ENCODE measurements around the gene PLA2G4B.

PLA2G4B gene

GRCh38 chr15:41838400-41838897 lies at the start of gene PLA2G4B:
Gene PLA2G4B (plus strand): TSS chr15:41838847. CDS start chr15:41838914, 67 bp downstream.
- Histone ChIP-seq H3K4me3 (ENCODE audit: low read length) (no peak within 1 kb of the TSS), H3K9me3 (ENCODE audit: low read length) (no peaks in the 10 kb centered on the region), H3K36me3 (ENCODE audit: insufficient read depth, low read length) (peaks cover 29% of the 10 kb centered on the region), H3K4me1 (ENCODE audit: insufficient read depth, low read length) (no peaks in the 10 kb centered on the region), H3K27me3 (ENCODE audit: insufficient read depth, low read length) (no peaks in the 10 kb centered on the region), H2AFZ (ENCODE audit: low read depth, low read length) (no peak within 1 kb of the TSS)

- H3K27me3 ChIP-seq (ENCODE audit: insufficient read depth, low read length): no peaks in the 10 kb centered on the region
- no peaks in the 10 kb centered on the region for H3K9me3 ChIP-seq (ENCODE audit: low read length)
- H3K36me3 ChIP-seq (ENCODE audit: insufficient read depth, low read length): no peaks in the 10 kb centered on the region
- H3K4me1 ChIP-seq (ENCODE audit: insufficient read depth, low read length): peaks cover 3% of the 10 kb centered on the region
- no peak overlapping the region for H3K4me3 ChIP-seq (ENCODE audit: low read length)
- no peak overlapping the region for H2AFZ ChIP-seq (ENCODE audit: low read depth, low read length)
Measured at GRCh38 chr15:41789236-41789635, 49.4 kb upstream of the PLA2G4B start.

- no peak overlapping the region for H2AFZ ChIP-seq (ENCODE audit: low read depth, low read length)
- no peaks in the 10 kb centered on the region for H3K27me3 ChIP-seq (ENCODE audit: insufficient read depth, low read length)
- no peak overlapping the region for H3K4me3 ChIP-seq (ENCODE audit: low read length)
- H3K4me1 ChIP-seq (ENCODE audit: insufficient read depth, low read length): peaks cover 3% of the 10 kb centered on the region
- H3K36me3 ChIP-seq (ENCODE audit: insufficient read depth, low read length): no peaks in the 10 kb centered on the region
- H3K9me3 ChIP-seq (ENCODE audit: low read length): no peaks in the 10 kb centered on the region
Measured at GRCh38 chr15:41789662-41790061, 49.0 kb upstream of the PLA2G4B start.

- Histone ChIP-seq H3K36me3 (ENCODE audit: insufficient read depth, low read length) (no peaks in the 10 kb centered on the region), H3K4me1 (ENCODE audit: insufficient read depth, low read length) (peaks cover 3% of the 10 kb centered on the region), H3K4me3 (ENCODE audit: low read length) (no peak overlapping the region), H3K27me3 (ENCODE audit: insufficient read depth, low read length) (no peaks in the 10 kb centered on the region), H2AFZ (ENCODE audit: low read depth, low read length) (no peak overlapping the region), H3K9me3 (ENCODE audit: low read length) (no peaks in the 10 kb centered on the region)
Measured at GRCh38 chr15:41790169-41790568, 48.5 kb upstream of the PLA2G4B start.

GRCh38 chr15:41790756-41791546 lies 47.7 kb upstream of the PLA2G4B start:
- Histone ChIP-seq H3K36me3 (ENCODE audit: insufficient read depth, low read length) (no peaks in the 10 kb centered on the region), H3K4me3 (ENCODE audit: low read length) (no peak overlapping the region), H3K27me3 (ENCODE audit: insufficient read depth, low read length) (no peaks in the 10 kb centered on the region), H2AFZ (ENCODE audit: low read depth, low read length) (no peak overlapping the region), H3K9me3 (ENCODE audit: low read length) (no peaks in the 10 kb centered on the region), H3K4me1 (ENCODE audit: insufficient read depth, low read length) (peaks cover 3% of the 10 kb centered on the region)

GRCh38 chr15:41791547-41791937 lies 47.1 kb upstream of the PLA2G4B start:
- Histone ChIP-seq H3K4me1 (ENCODE audit: insufficient read depth, low read length) (peaks cover 3% of the 10 kb centered on the region), H3K36me3 (ENCODE audit: insufficient read depth, low read length) (no peaks in the 10 kb centered on the region), H2AFZ (ENCODE audit: low read depth, low read length) (no peak overlapping the region), H3K9me3 (ENCODE audit: low read length) (no peaks in the 10 kb centered on the region), H3K27me3 (ENCODE audit: insufficient read depth, low read length) (no peaks in the 10 kb centered on the region), H3K4me3 (ENCODE audit: low read length) (no peak overlapping the region)

GRCh38 chr15:41792000-41792637 lies 46.5 kb upstream of the PLA2G4B start:
- no peaks in the 10 kb centered on the region for H3K36me3 ChIP-seq (ENCODE audit: insufficient read depth, low read length)
- no peaks in the 10 kb centered on the region for H3K27me3 ChIP-seq (ENCODE audit: insufficient read depth, low read length)
- no peaks in the 10 kb centered on the region for H3K9me3 ChIP-seq (ENCODE audit: low read length)
- peaks cover 3% of the 10 kb centered on the region for H3K4me1 ChIP-seq (ENCODE audit: insufficient read depth, low read length)
- no peak overlapping the region for H2AFZ ChIP-seq (ENCODE audit: low read depth, low read length)
- H3K4me3 ChIP-seq (ENCODE audit: low read length): no peak overlapping the region

- no peaks in the 10 kb centered on the region for H3K36me3 ChIP-seq (ENCODE audit: insufficient read depth, low read length)
- no peak overlapping the region for H2AFZ ChIP-seq (ENCODE audit: low read depth, low read length)
- no peaks in the 10 kb centered on the region for H3K27me3 ChIP-seq (ENCODE audit: insufficient read depth, low read length)
- no peaks in the 10 kb centered on the region for H3K9me3 ChIP-seq (ENCODE audit: low read length)
- no peak overlapping the region for H3K4me3 ChIP-seq (ENCODE audit: low read length)
- H3K4me1 ChIP-seq (ENCODE audit: insufficient read depth, low read length): peaks cover 3% of the 10 kb centered on the region
Measured at GRCh38 chr15:41794081-41794480, 44.6 kb upstream of the PLA2G4B start.

- peaks cover 6% of the 10 kb centered on the region for H3K36me3 ChIP-seq (ENCODE audit: insufficient read depth, low read length)
- no peak overlapping the region for H2AFZ ChIP-seq (ENCODE audit: low read depth, low read length)
- H3K9me3 ChIP-seq (ENCODE audit: low read length): peaks cover 2% of the 10 kb centered on the region
- no peaks in the 10 kb centered on the region for H3K4me1 ChIP-seq (ENCODE audit: insufficient read depth, low read length)
- no peaks in the 10 kb centered on the region for H3K27me3 ChIP-seq (ENCODE audit: insufficient read depth, low read length)
- H3K4me3 ChIP-seq (ENCODE audit: low read length): no peak overlapping the region
Measured at GRCh38 chr15:41795996-41796856, 42.4 kb upstream of the PLA2G4B start.

- Histone ChIP-seq H3K4me1 (ENCODE audit: insufficient read depth, low read length) (no peaks in the 10 kb centered on the region), H3K36me3 (ENCODE audit: insufficient read depth, low read length) (peaks cover 6% of the 10 kb centered on the region), H3K27me3 (ENCODE audit: insufficient read depth, low read length) (no peaks in the 10 kb centered on the region), H3K4me3 (ENCODE audit: low read length) (no peak overlapping the region), H2AFZ (ENCODE audit: low read depth, low read length) (no peak overlapping the region), H3K9me3 (ENCODE audit: low read length) (peaks cover 2% of the 10 kb centered on the region)
Measured at GRCh38 chr15:41797201-41797944, 41.3 kb upstream of the PLA2G4B start.

- H3K4me1 ChIP-seq (ENCODE audit: insufficient read depth, low read length): no peaks in the 10 kb centered on the region
- peaks cover 6% of the 10 kb centered on the region for H3K36me3 ChIP-seq (ENCODE audit: insufficient read depth, low read length)
- H3K27me3 ChIP-seq (ENCODE audit: insufficient read depth, low read length): no peaks in the 10 kb centered on the region
- peaks cover 2% of the 10 kb centered on the region for H3K9me3 ChIP-seq (ENCODE audit: low read length)
- no peak overlapping the region for H2AFZ ChIP-seq (ENCODE audit: low read depth, low read length)
- no peak overlapping the region for H3K4me3 ChIP-seq (ENCODE audit: low read length)
Measured at GRCh38 chr15:41798607-41799487, 39.8 kb upstream of the PLA2G4B start.

GRCh38 chr15:41799488-41799805 lies 39.2 kb upstream of the PLA2G4B start:
- H3K27me3 ChIP-seq (ENCODE audit: insufficient read depth, low read length): no peaks in the 10 kb centered on the region
- no peak overlapping the region for H2AFZ ChIP-seq (ENCODE audit: low read depth, low read length)
- peaks cover 6% of the 10 kb centered on the region for H3K36me3 ChIP-seq (ENCODE audit: insufficient read depth, low read length)
- no peak overlapping the region for H3K4me3 ChIP-seq (ENCODE audit: low read length)
- peaks cover 2% of the 10 kb centered on the region for H3K9me3 ChIP-seq (ENCODE audit: low read length)
- H3K4me1 ChIP-seq (ENCODE audit: insufficient read depth, low read length): no peaks in the 10 kb centered on the region

Data from neuron (in vitro differentiated cells).